ENCODE measurements around the gene SPOPL.

DNA sequence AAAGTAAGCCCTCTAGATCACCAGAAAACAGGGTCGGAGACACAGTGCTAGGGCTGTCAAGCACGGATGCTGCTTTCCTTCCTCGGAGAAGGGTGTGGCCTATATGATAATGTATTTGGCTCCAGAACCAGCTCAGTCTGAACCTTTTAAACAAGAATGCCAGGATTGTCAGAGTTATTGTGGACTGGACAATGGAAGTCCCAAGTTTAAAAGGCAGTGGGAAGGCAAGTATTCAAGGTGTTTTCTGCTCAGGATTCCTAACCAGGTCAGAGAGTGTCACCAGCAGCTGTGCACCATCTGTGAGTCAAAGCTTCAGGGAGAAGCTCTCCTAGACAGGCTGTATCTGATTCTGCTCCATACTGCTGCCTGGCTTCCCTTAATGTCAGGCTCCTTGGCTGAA, 94.8 kb downstream of the SPOPL start:
- TF ChIP-seq, protein P1, sequence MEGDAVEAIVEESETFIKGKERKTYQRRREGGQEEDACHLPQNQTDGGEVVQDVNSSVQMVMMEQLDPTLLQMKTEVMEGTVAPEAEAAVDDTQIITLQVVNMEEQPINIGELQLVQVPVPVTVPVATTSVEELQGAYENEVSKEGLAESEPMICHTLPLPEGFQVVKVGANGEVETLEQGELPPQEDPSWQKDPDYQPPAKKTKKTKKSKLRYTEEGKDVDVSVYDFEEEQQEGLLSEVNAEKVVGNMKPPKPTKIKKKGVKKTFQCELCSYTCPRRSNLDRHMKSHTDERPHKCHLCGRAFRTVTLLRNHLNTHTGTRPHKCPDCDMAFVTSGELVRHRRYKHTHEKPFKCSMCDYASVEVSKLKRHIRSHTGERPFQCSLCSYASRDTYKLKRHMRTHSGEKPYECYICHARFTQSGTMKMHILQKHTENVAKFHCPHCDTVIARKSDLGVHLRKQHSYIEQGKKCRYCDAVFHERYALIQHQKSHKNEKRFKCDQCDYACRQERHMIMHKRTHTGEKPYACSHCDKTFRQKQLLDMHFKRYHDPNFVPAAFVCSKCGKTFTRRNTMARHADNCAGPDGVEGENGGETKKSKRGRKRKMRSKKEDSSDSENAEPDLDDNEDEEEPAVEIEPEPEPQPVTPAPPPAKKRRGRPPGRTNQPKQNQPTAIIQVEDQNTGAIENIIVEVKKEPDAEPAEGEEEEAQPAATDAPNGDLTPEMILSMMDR (conservative IDR thresholded peaks at IDR 0.05 in 1 of 2, IDR thresholded peaks at IDR 0.05 in 1 of 2; ENCODE audit: low read depth in 1 of 2, low read length in 2 of 2) = no peak
- no peak for TF ChIP-seq EZH2 (IDR thresholded peaks at IDR 0.05; ENCODE audit: low read length, missing control alignments)

Measured in fibroblast of lung (primary cell).